HEK293 (cell line): ENCODE measurements around the gene ZNF124.

Experiments used
- CTCF ChIA-PET: fragments of 350-600 bp; formaldehyde crosslinking; extraction: SDS; loops from one replicate; lab custom pipeline; 2021; ENCODE audit warnings: antibody characterized with exemption; lab: Yijun Ruan, JAX
- POLR2A ChIA-PET: fragments of 300-600 bp; formaldehyde crosslinking; extraction: SDS; loops from one replicate; lab custom pipeline; 2020; ENCODE audit warnings: antibody characterized with exemption, inconsistent platforms; lab: Yijun Ruan, JAX
- H3K27ac ChIP-seq: fragments of 200-500 bp; sonication (Bioruptor generic); 2 replicates; pipeline ENCODE4 v1.5.1; 2014; ENCODE audit warnings: low read depth, low read length, control low read depth, inconsistent platforms; ENCODE audit errors: extremely low read depth
- H3K36me3 ChIP-seq, 2 experiments: fragments of 200-500 bp in 1 of 2; sonication (Bioruptor generic) in 1 of 2; 1 replicate in 1 of 2; 2 replicates in 1 of 2; pipeline ENCODE4 v1.5.1; 2014 to 2017; ENCODE audit warnings: inconsistent platforms in 2 of 2, low read length in 2 of 2; ENCODE audit not compliant: control insufficient read depth in 2 of 2, insufficient read depth in 1 of 2
- H3K4me1 ChIP-seq: fragments of 200-500 bp; sonication (Bioruptor generic); 2 replicates; pipeline ENCODE4 v1.5.1; 2014; ENCODE audit warnings: mild to moderate bottlenecking, low read length, inconsistent platforms; ENCODE audit not compliant: control insufficient read depth, insufficient read depth
- H3K4me3 ChIP-seq: 2 replicates; pipeline ENCODE4 v1.5.1; 2011; ENCODE audit warnings: low read depth, mild to moderate bottlenecking, control low read depth, low read length, moderate library complexity
- H3K9me3 ChIP-seq: fragments of 200-500 bp; sonication (Bioruptor generic); 2 replicates; pipeline ENCODE4 v1.5.1; 2014; ENCODE audit warnings: low read depth, low read length, inconsistent platforms; ENCODE audit not compliant: control insufficient read depth, insufficient read depth
- ATF2 ChIP-seq: fragments of 450-650 bp; formaldehyde crosslinking; IDR thresholded peaks from 2 replicates; pipeline ENCODE4 v1.5.1; 2016; ENCODE audit warnings: missing biosample characterization, missing genetic modification characterization, low read depth
- BCL11B ChIP-seq: fragments of 450-650 bp; formaldehyde crosslinking; IDR thresholded peaks from 2 replicates; pipeline ENCODE4 v1.5.1; 2016; ENCODE audit warnings: low read depth, missing biosample characterization, missing genetic modification characterization
- ZBTB8A ChIP-seq: fragments of 450-650 bp; formaldehyde crosslinking; IDR thresholded peaks from 2 replicates; pipeline ENCODE4 v1.5.1; 2016; ENCODE audit warnings: missing biosample characterization, missing genetic modification characterization
- ZNF121 ChIP-seq: fragments of 450-650 bp; formaldehyde crosslinking; IDR thresholded peaks from 2 replicates; pipeline ENCODE4 v1.5.1; 2016; ENCODE audit warnings: missing biosample characterization, missing genetic modification characterization
- ZNF2 ChIP-seq: fragments of 450-650 bp; formaldehyde crosslinking; IDR thresholded peaks from 2 replicates; pipeline ENCODE4 v1.5.1; 2016; ENCODE audit warnings: missing biosample characterization, missing genetic modification characterization
- ZNF223 ChIP-seq: fragments of 450-650 bp; formaldehyde crosslinking; IDR thresholded peaks from 2 replicates; pipeline ENCODE4 v1.5.1; 2016; ENCODE audit warnings: missing biosample characterization, missing genetic modification characterization
- ZNF302 ChIP-seq: fragments of 450-650 bp; formaldehyde crosslinking; IDR thresholded peaks from 2 replicates; pipeline ENCODE4 v1.5.1; 2016; ENCODE audit warnings: missing biosample characterization, missing genetic modification characterization, low read depth
- ZNF354C ChIP-seq: fragments of 450-650 bp; formaldehyde crosslinking; IDR thresholded peaks from 2 replicates; pipeline ENCODE4 v1.5.1; 2016; ENCODE audit warnings: missing biosample characterization, missing genetic modification characterization, low read depth, borderline replicate concordance
- ZNF37A ChIP-seq: fragments of 450-650 bp; IDR thresholded peaks from 2 replicates; pipeline ENCODE4 v1.5.1; 2018; ENCODE audit warnings: missing biosample characterization, missing genetic modification characterization
- ZNF416 ChIP-seq: fragments of 450-650 bp; formaldehyde crosslinking; IDR thresholded peaks from 2 replicates; pipeline ENCODE4 v1.5.1; 2016; ENCODE audit warnings: missing biosample characterization, missing genetic modification characterization
- ZNF548 ChIP-seq: fragments of 450-650 bp; formaldehyde crosslinking; IDR thresholded peaks from 2 replicates; pipeline ENCODE4 v1.5.1; 2016; ENCODE audit warnings: missing biosample characterization, missing genetic modification characterization
- ZNF560 ChIP-seq: fragments of 450-650 bp; formaldehyde crosslinking; IDR thresholded peaks from 2 replicates; pipeline ENCODE4 v1.5.1; 2017; ENCODE audit warnings: missing biosample characterization, missing genetic modification characterization, borderline replicate concordance
- ZNF571 ChIP-seq: fragments of 450-650 bp; formaldehyde crosslinking; IDR thresholded peaks from 2 replicates; pipeline ENCODE4 v1.5.0; 2017; ENCODE audit warnings: missing biosample characterization, missing genetic modification characterization
- ZNF596 ChIP-seq: fragments of 450-650 bp; IDR thresholded peaks from 2 replicates; pipeline ENCODE4 v1.5.0; 2018; ENCODE audit warnings: missing biosample characterization, mild to moderate bottlenecking, missing genetic modification characterization, moderate library complexity
- ZNF639 ChIP-seq: fragments of 450-650 bp; formaldehyde crosslinking; IDR thresholded peaks from 2 replicates; pipeline ENCODE4 v1.5.1; 2016; ENCODE audit warnings: missing biosample characterization, missing genetic modification characterization
- ZNF670 ChIP-seq: fragments of 450-650 bp; formaldehyde crosslinking; IDR thresholded peaks from 2 replicates; pipeline ENCODE4 v1.5.1; 2016; ENCODE audit warnings: missing biosample characterization, missing genetic modification characterization, low read depth
- ZSCAN16 ChIP-seq: fragments of 450-650 bp; formaldehyde crosslinking; IDR thresholded peaks from 2 replicates; pipeline ENCODE4 v1.5.1; 2016; ENCODE audit warnings: missing biosample characterization, missing genetic modification characterization
- ZSCAN4 ChIP-seq: fragments of 450-650 bp; formaldehyde crosslinking; IDR thresholded peaks from 2 replicates; pipeline ENCODE4 v1.5.1; 2017; ENCODE audit warnings: missing biosample characterization, missing genetic modification characterization
- TF ChIP-seq, protein P1 (sequence below): fragments of 450-650 bp; formaldehyde crosslinking; IDR thresholded peaks from 2 replicates; pipeline ENCODE4 v1.5.1; 2016; ENCODE audit warnings: missing biosample characterization, missing genetic modification characterization
- TF ChIP-seq, protein P2 (sequence below): fragments of 450-650 bp; formaldehyde crosslinking; conservative IDR thresholded peaks from 2 replicates; pipeline ENCODE4 v1.5.1; 2016; ENCODE audit warnings: low read depth, missing biosample characterization, missing genetic modification characterization

Gene ZNF124

GRCh38 chr1:247110627-247111258, 61.1 kb downstream of the ZNF124 start (continued):
- no peak for TF ChIP-seq ZSCAN16 (tag by site-specific recombination)

DNA sequence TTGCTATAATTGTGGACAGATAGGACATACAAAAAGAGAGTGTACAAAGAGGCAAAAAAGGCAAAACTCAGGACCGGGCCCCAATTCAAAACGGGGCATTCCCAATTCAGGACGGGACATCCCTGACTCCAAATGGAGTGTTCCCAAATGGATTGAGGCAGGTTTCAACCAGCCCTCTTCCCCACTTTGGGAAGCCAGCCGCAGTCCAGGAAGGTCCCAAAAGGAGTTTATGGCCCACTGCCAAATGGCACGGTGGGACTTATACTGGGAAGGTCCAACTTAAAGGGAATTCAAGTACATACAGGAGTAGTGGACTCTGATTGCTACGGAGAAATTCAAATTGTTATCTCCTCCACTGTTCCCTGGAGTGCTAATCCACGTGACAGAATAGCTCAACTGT, 64.1 kb downstream of the ZNF124 start:
- TF ChIP-seq ZNF560 (tag by site-specific recombination) (no peak), ZNF354C (tag by site-specific recombination) (no peak), ZNF37A (tag by site-specific recombination) (no peak), ZNF121 (tag by site-specific recombination) (no peak), ZSCAN4 (tag by site-specific recombination) (no peak), ZNF2 (no peak), ZNF548 (tag by site-specific recombination) (no peak), ZNF670 (tag by site-specific recombination) (no peak), ZNF571 (no peak), ZNF223 (tag by site-specific recombination) (no peak), ATF2 (tag by site-specific recombination) (no peak), ZBTB8A (no peak), ZNF639 (tag by site-specific recombination) (no peak), ZNF596 (tag by site-specific recombination) (no peak), ZNF416 (tag by site-specific recombination) (no peak), BCL11B (tag by site-specific recombination) (no peak), ZNF302 (tag by site-specific recombination) (no peak)
- TF ChIP-seq, protein P1, sequence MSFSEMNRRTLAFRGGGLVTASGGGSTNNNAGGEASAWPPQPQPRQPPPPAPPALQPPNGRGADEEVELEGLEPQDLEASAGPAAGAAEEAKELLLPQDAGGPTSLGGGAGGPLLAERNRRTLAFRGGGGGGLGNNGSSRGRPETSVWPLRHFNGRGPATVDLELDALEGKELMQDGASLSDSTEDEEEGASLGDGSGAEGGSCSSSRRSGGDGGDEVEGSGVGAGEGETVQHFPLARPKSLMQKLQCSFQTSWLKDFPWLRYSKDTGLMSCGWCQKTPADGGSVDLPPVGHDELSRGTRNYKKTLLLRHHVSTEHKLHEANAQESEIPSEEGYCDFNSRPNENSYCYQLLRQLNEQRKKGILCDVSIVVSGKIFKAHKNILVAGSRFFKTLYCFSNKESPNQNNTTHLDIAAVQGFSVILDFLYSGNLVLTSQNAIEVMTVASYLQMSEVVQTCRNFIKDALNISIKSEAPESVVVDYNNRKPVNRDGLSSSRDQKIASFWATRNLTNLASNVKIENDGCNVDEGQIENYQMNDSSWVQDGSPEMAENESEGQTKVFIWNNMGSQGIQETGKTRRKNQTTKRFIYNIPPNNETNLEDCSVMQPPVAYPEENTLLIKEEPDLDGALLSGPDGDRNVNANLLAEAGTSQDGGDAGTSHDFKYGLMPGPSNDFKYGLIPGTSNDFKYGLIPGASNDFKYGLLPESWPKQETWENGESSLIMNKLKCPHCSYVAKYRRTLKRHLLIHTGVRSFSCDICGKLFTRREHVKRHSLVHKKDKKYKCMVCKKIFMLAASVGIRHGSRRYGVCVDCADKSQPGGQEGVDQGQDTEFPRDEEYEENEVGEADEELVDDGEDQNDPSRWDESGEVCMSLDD (tag by site-specific recombination) = no peak
- TF ChIP-seq, protein P2, sequence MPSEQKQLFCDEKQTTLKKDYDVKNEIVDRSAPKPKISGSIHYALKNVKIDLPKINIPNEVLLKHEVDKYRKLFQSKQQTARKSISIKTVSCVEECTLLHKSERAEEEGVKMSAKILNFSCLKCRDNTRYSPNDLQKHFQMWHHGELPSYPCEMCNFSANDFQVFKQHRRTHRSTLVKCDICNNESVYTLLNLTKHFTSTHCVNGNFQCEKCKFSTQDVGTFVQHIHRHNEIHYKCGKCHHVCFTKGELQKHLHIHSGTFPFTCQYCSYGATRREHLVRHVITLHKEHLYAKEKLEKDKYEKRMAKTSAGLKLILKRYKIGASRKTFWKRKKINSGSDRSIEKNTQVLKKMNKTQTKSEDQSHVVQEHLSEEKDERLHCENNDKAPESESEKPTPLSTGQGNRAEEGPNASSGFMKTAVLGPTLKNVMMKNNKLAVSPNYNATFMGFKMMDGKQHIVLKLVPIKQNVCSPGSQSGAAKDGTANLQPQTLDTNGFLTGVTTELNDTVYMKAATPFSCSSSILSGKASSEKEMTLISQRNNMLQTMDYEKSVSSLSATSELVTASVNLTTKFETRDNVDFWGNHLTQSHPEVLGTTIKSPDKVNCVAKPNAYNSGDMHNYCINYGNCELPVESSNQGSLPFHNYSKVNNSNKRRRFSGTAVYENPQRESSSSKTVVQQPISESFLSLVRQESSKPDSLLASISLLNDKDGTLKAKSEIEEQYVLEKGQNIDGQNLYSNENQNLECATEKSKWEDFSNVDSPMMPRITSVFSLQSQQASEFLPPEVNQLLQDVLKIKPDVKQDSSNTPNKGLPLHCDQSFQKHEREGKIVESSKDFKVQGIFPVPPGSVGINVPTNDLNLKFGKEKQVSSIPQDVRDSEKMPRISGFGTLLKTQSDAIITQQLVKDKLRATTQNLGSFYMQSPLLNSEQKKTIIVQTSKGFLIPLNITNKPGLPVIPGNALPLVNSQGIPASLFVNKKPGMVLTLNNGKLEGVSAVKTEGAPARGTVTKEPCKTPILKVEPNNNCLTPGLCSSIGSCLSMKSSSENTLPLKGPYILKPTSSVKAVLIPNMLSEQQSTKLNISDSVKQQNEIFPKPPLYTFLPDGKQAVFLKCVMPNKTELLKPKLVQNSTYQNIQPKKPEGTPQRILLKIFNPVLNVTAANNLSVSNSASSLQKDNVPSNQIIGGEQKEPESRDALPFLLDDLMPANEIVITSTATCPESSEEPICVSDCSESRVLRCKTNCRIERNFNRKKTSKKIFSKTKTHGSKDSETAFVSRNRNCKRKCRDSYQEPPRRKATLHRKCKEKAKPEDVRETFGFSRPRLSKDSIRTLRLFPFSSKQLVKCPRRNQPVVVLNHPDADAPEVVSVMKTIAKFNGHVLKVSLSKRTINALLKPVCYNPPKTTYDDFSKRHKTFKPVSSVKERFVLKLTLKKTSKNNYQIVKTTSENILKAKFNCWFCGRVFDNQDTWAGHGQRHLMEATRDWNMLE (tag by site-specific recombination) = no peak
- no peak overlapping the region for H3K27ac ChIP-seq
- POLR2A ChIA-PET = no interaction called here
- no peaks in the 10 kb centered on the region for H3K36me3 ChIP-seq
- H3K4me1 ChIP-seq = no peaks in the 10 kb centered on the region
- no peak overlapping the region for H3K4me3 ChIP-seq
- CTCF ChIA-PET = no interaction called here
- no peaks in the 10 kb centered on the region for H3K9me3 ChIP-seq
